ENCODE results near the gene MYLK2. TPM values are rescaled to one million over a fixed set of nuclear protein-coding genes. Genes with fewer than 3 reads are reported as not detected.
A peak's percentile ranks its signal among the peaks of the same experiment; 100 is the strongest.

The MYLK2 gene
- total RNA-seq, 8 experiments from 2014 or later, result 0.16 to 1.1 (median 0.51) TPM

GRCh38 chr20:31831771-31832306 is 12.7 kb downstream of the MYLK2 start:
- Histone ChIP-seq H3K4me1 (replicated peaks in 1 of 2) (peaks cover 8 to 13% of the 10 kb centered on the region in 2 donors), H3K4me3 (no peak overlapping the region), H3K27ac (no peak overlapping the region)
- no peak for ATAC-seq (replicated peaks in 6 of 8)
- in situ Hi-C loops (cut with MboI; ENCODE audit: low pct_unique_long_range_greater_than_20kb in 2 of 9, low sequenced_read_pairs in 9 of 9, unreplicated experiment in 9 of 9), result loop anchor here in 2 of 9 experiments (25.0 kb wide), 2 partner anchors 255 to 830 kb away; partner anchors contain the start of gene C20orf203 (in 1 of the 2)
- WGBS, 10 experiments, result 60 to 100% (median 91%) methylated on average over 1 to 3 of the region's 17 CpGs; no CpG with 5 or more reads in 6 of the 10 experiments

- no peak overlapping the region for H3K4me3 ChIP-seq
- peak; percentile 6 to 67 (median 40) for ATAC-seq (replicated peaks in 6 of 8)
- H3K4me1 ChIP-seq (replicated peaks in 1 of 2), result peaks cover 8 to 18% of the 10 kb centered on the region in 2 donors
- in situ Hi-C loops (cut with MboI; ENCODE audit: low pct_unique_long_range_greater_than_20kb in 2 of 9, low sequenced_read_pairs in 9 of 9, unreplicated experiment in 9 of 9), result loop anchor here in 2 of 9 experiments (25.0 kb wide), 2 partner anchors 254 to 829 kb away; partner anchors contain the start of gene C20orf203 (in 1 of the 2)
- H3K27ac ChIP-seq, result no peak overlapping the region
- 14 to 100% (median 69%) methylated on average over 1 to 7 of the region's 14 CpGs; no CpG with 5 or more reads in 2 of the 10 experiments for WGBS, 10 experiments
Observed at GRCh38 chr20:31833130-31833930, 14.2 kb downstream of the MYLK2 start.

- peaks cover 8 to 18% of the 10 kb centered on the region in 2 donors for H3K4me1 ChIP-seq (replicated peaks in 1 of 2)
- 0% methylated on average over 1 of the region's 20 CpGs; no CpG with 5 or more reads in 9 of the 10 experiments for WGBS, 10 experiments
- peak in 6 of 8 experiments; percentile 2 to 24 (median 14) for ATAC-seq (replicated peaks in 6 of 8)
- in situ Hi-C loops (cut with MboI; ENCODE audit: low pct_unique_long_range_greater_than_20kb in 2 of 9, low sequenced_read_pairs in 9 of 9, unreplicated experiment in 9 of 9), result loop anchor here in 2 of 9 experiments (25.0 kb wide), 2 partner anchors 253 to 828 kb away; partner anchors contain the start of gene C20orf203 (in 1 of the 2)
- H3K4me3 ChIP-seq, result no peak overlapping the region
- no peak overlapping the region for H3K27ac ChIP-seq
Observed at GRCh38 chr20:31833931-31834521, 14.9 kb downstream of the MYLK2 start.

DNA sequence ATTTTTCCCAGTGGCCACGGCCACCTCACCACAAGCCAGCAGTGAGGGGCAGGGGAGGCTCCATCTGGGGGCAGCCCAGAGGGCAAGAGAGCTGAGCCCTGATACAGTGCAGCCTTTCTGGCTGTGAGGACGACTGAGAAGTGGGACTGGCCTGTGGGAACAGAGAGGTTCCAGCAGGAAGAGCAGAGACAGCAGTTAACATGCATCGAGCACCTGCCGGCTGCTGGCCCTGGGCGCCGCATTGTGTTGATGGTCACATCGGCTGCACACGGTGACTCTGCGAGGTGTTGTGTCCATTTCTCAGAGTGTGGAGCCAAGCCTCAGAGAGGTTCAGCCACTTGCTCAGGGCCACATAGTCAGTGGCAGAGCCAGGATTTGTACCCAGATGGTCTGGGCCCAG is 16.4 kb downstream of the MYLK2 start:
- peak overlapping the region in 1 of 2 donors; percentile 10 for H3K27ac ChIP-seq
- H3K4me1 ChIP-seq (replicated peaks in 1 of 2), result peaks cover 8 to 18% of the 10 kb centered on the region in 2 donors
- in situ Hi-C loops (cut with MboI; ENCODE audit: low pct_unique_long_range_greater_than_20kb in 2 of 9, low sequenced_read_pairs in 9 of 9, unreplicated experiment in 9 of 9), result loop anchor here in 2 of 9 experiments (25.0 kb wide), 2 partner anchors 252 to 827 kb away; partner anchors contain the start of gene C20orf203 (in 1 of the 2)
- 85 to 100% methylated on average over 1 to 6 of the region's 9 CpGs; no CpG with 5 or more reads in 8 of the 10 experiments for WGBS, 10 experiments
- peak in 2 of 8 experiments; percentile 6 to 11 for ATAC-seq (replicated peaks in 6 of 8)
- no peak overlapping the region for H3K4me3 ChIP-seq

- WGBS, 10 experiments, result 0 to 90% (median 58%) methylated on average over 1 to 5 of the region's 14 CpGs; no CpG with 5 or more reads in 4 of the 10 experiments
- ATAC-seq (replicated peaks in 6 of 8), result peak; percentile 83 to 91 (median 88)
- peak overlapping the region in 1 of 2 donors; percentile 10 for H3K27ac ChIP-seq
- H3K4me3 ChIP-seq, result no peak overlapping the region
- in situ Hi-C loops (cut with MboI; ENCODE audit: low pct_unique_long_range_greater_than_20kb in 2 of 9, low sequenced_read_pairs in 9 of 9, unreplicated experiment in 9 of 9), result loop anchor here in 2 of 9 experiments (25.0 kb wide), 2 partner anchors 251 to 826 kb away; partner anchors contain the start of gene C20orf203 (in 1 of the 2)
- peaks cover 8 to 18% of the 10 kb centered on the region in 2 donors for H3K4me1 ChIP-seq (replicated peaks in 1 of 2)
Observed at GRCh38 chr20:31835977-31836852, 17.1 kb downstream of the MYLK2 start.

DNA sequence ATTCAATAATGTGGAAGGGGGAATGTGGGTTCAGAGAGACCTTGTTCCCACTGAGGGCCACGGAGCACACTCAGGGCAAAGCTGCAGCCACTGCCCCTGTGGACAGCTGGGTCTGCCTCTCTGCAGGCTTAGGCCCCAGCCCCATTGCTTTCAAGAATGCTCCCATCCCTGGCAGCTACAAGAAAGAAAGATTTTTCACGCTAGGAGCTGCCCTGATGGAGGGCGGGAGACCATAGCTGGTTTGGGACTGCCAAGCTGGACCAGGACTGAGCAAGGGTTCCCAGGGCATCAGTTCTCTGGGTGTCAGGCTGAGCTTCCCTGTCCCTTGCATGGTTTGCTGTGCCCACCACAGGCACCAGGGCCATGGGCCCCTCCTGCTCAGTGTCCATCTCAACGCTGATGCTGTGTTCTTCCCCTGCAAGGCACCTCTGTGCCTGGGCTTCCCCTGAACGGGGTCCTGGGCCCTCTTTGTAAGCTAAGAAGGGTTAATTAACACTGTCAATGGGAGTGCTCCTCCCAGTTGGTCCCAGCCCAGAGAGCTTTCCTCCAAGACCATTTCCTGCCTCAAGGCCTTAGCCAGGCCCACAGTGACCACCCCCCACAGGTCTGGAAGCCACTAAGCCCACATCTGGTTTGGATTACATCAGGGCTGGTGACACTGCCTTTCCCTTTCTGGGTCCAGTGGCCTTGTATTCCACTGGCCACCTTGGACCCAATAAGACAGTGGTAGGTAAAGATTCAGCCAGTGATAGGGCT is 17.9 kb downstream of the MYLK2 start:
- WGBS, 10 experiments, result 57 to 100% (median 76%) methylated on average over 1 to 3 of the region's 5 CpGs; no CpG with 5 or more reads in 4 of the 10 experiments
- in situ Hi-C loops (cut with MboI; ENCODE audit: low pct_unique_long_range_greater_than_20kb in 2 of 9, low sequenced_read_pairs in 9 of 9, unreplicated experiment in 9 of 9), result loop anchor here in 2 of 9 experiments (25.0 kb wide), 2 partner anchors 250 to 825 kb away; partner anchors contain the start of gene C20orf203 (in 1 of the 2)
- Histone ChIP-seq H3K4me3 (no peak overlapping the region), H3K27ac (no peak overlapping the region), H3K4me1 (replicated peaks in 1 of 2) (peaks cover 9 to 20% of the 10 kb centered on the region in 2 donors)
- ATAC-seq (replicated peaks in 6 of 8), result peak in 1 of 8 experiments; percentile 36

- peak in 1 of 8 experiments; percentile 11 for ATAC-seq (replicated peaks in 6 of 8)
- H3K4me1 ChIP-seq (replicated peaks in 1 of 2), result peaks cover 18 to 29% of the 10 kb centered on the region in 2 donors
Observed at GRCh38 chr20:31837896-31838397, 18.8 kb downstream of the MYLK2 start.

GRCh38 chr20:31838646-31839292 is 19.6 kb downstream of the MYLK2 start:
- in situ Hi-C loops (cut with MboI; ENCODE audit: low pct_unique_long_range_greater_than_20kb in 2 of 9, low sequenced_read_pairs in 9 of 9, unreplicated experiment in 9 of 9), result loop anchor here in 2 of 9 experiments (25.0 kb wide), 2 partner anchors 249 to 824 kb away; partner anchors contain the start of gene C20orf203 (in 1 of the 2)
- WGBS, 10 experiments, result 0 to 100% (median 81%) methylated on average over 1 to 9 of the region's 9 CpGs; no CpG with 5 or more reads in 1 of the 10 experiments
- ATAC-seq (replicated peaks in 6 of 8), result peak in 1 of 8 experiments; percentile 3
- no peak overlapping the region for H3K4me3 ChIP-seq
- peaks cover 18 to 30% of the 10 kb centered on the region in 2 donors for H3K4me1 ChIP-seq (replicated peaks in 1 of 2)
- no peak overlapping the region for H3K27ac ChIP-seq

More at GRCh38 chr20:31837896-31838397, 18.8 kb downstream of the MYLK2 start:
- no peak overlapping the region for H3K27ac ChIP-seq
- in situ Hi-C loops (cut with MboI; ENCODE audit: low pct_unique_long_range_greater_than_20kb in 2 of 9, low sequenced_read_pairs in 9 of 9, unreplicated experiment in 9 of 9), result loop anchor here in 2 of 9 experiments (25.0 kb wide), 2 partner anchors 249 to 824 kb away; partner anchors contain the start of gene C20orf203 (in 1 of the 2)
- H3K4me3 ChIP-seq, result no peak overlapping the region
- WGBS, 10 experiments, result 0 to 49% (median 42%) methylated on average over 1 to 3 of the region's 3 CpGs; no CpG with 5 or more reads in 5 of the 10 experiments

- ATAC-seq (replicated peaks in 6 of 8), result no peak
- Histone ChIP-seq H3K4me1 (replicated peaks in 1 of 2) (peaks cover 17 to 34% of the 10 kb centered on the region in 2 donors), H3K4me3 (no peak overlapping the region), H3K27ac (no peak overlapping the region)
- in situ Hi-C loops (cut with MboI; ENCODE audit: low pct_unique_long_range_greater_than_20kb in 2 of 9, low sequenced_read_pairs in 9 of 9, unreplicated experiment in 9 of 9), result loop anchor here in 2 of 9 experiments (25.0 kb wide), 2 partner anchors 247 to 822 kb away; partner anchors contain the start of gene C20orf203 (in 1 of the 2)
- 0 to 74% (median 60%) methylated on average over 1 to 3 of the region's 5 CpGs; no CpG with 5 or more reads in 5 of the 10 experiments for WGBS, 10 experiments
Observed at GRCh38 chr20:31839782-31840487, 20.8 kb downstream of the MYLK2 start.

All from motor neuron (in vitro differentiated cells).